ENCODE measurements around the gene FARS2. TPM values are rescaled to one million over a fixed set of nuclear protein-coding genes. Genes with fewer than 3 reads are reported as not detected.

The FARS2 gene
- total RNA-seq, 1 experiment from 2014 or later = 13.8 TPM

GRCh38 chr6:5325173-5325572 lies 63.9 kb downstream of the FARS2 start:
- Histone ChIP-seq H3K9me3 (ENCODE audit: control insufficient read depth in 1 of 2, insufficient read depth in 1 of 2, low read depth in 1 of 2, low read length in 2 of 2) (no peaks in the 10 kb centered on the region), H4K20me1 (ENCODE audit: insufficient read depth) (no peaks in the 10 kb centered on the region), H3K4me2 (ENCODE audit: low read length) (no peak overlapping the region), H3K27ac (ENCODE audit: low read depth, low read length) (no peak overlapping the region), H3K27me3 (ENCODE audit: insufficient read depth, low read length) (no peaks in the 10 kb centered on the region), H3K79me2 (ENCODE audit: insufficient read depth, low read length) (no peaks in the 10 kb centered on the region), H3K4me3 (replicated peaks in 1 of 2; ENCODE audit: low read depth in 1 of 2, low read length in 2 of 2) (no peak overlapping the region), H3K4me1 (ENCODE audit: control insufficient read depth in 1 of 2, insufficient read depth in 2 of 2, low read length in 2 of 2) (no peaks in the 10 kb centered on the region), H3K9me2 (ENCODE audit: insufficient read depth) (no peaks in the 10 kb centered on the region), H2AFZ (ENCODE audit: low read depth, low read length, poor library complexity, severe bottlenecking) (no peak overlapping the region), H3K36me3 (ENCODE audit: control insufficient read depth in 1 of 2, insufficient read depth in 2 of 2, low read length in 2 of 2) (no peaks in the 10 kb centered on the region), H3K9ac (ENCODE audit: low read length) (no peak overlapping the region)
- no peak for DNase-seq (ENCODE audit: low read depth, low spot score)
- POLR2A ChIA-PET = no interaction called here
- intact Hi-C loops (cut with micrococcal nuclease) = no loop called here
- ATAC-seq = peak; percentile 86
- RAD21 ChIA-PET (ENCODE audit: low non-redundant PET in 1 of 2, low total read pairs in 2 of 2, uncharacterized antibody in 2 of 2, unreplicated experiment in 2 of 2) = no interaction called here
- BruUV-seq (replicated peaks) = no TSS peak
- TF ChIP-seq, protein P1, sequence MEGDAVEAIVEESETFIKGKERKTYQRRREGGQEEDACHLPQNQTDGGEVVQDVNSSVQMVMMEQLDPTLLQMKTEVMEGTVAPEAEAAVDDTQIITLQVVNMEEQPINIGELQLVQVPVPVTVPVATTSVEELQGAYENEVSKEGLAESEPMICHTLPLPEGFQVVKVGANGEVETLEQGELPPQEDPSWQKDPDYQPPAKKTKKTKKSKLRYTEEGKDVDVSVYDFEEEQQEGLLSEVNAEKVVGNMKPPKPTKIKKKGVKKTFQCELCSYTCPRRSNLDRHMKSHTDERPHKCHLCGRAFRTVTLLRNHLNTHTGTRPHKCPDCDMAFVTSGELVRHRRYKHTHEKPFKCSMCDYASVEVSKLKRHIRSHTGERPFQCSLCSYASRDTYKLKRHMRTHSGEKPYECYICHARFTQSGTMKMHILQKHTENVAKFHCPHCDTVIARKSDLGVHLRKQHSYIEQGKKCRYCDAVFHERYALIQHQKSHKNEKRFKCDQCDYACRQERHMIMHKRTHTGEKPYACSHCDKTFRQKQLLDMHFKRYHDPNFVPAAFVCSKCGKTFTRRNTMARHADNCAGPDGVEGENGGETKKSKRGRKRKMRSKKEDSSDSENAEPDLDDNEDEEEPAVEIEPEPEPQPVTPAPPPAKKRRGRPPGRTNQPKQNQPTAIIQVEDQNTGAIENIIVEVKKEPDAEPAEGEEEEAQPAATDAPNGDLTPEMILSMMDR (IDR thresholded peaks at IDR 0.05 in 2 of 3, conservative IDR thresholded peaks at IDR 0.05 in 1 of 3; ENCODE audit: borderline replicate concordance in 1 of 3, insufficient read depth in 1 of 3, low read depth in 2 of 3, low read length in 2 of 3) = peak in 2 of 3 experiments; percentile 46 to 63; a peak in 4 of 6 replicates
- TF ChIP-seq EZH2phosphoT487 (IDR thresholded peaks at IDR 0.05; ENCODE audit: borderline replicate concordance) = no peak
- CTCF ChIA-PET = interaction anchor here (0.7 to 1.1 kb wide), 2 partner anchors 25 to 182 kb away, joined by 3 read pairs; no protein-coding TSS in a partner anchor

DNA sequence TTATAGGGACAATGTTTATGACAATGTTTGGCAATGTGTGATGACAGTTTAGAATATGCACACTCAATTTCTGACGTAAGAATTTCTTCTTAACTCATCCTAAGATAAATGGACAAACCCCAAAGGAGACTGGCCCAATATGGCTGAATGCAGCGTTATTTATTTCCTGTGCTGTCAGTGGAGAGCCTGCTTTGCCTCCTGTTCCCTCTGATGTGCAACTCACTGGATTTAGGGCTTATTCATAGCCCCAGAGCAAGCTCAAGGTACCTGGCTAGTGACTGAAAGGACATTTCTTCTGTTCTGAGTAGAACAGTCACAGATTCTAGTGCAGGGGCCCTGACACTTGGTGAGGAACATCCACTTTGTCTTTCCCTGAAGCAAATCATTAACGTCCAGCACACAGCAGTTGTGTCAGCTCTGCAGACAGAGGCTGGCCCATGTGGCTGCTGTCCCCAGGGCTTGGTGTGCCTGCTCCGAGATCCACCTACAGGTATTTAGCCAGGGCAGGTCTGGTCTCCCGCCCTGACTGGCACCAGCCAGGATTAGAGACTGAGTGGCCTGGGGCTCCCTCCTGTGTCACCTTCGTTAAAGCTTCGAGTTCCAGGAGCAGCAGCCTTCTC lies 64.8 kb downstream of the FARS2 start:
- no peak for ATAC-seq
- no TSS peak for BruUV-seq (replicated peaks)
- POLR2A ChIA-PET = no interaction called here
- Histone ChIP-seq H3K36me3 (ENCODE audit: control insufficient read depth in 1 of 2, insufficient read depth in 2 of 2, low read length in 2 of 2) (no peaks in the 10 kb centered on the region), H3K4me1 (ENCODE audit: control insufficient read depth in 1 of 2, insufficient read depth in 2 of 2, low read length in 2 of 2) (no peaks in the 10 kb centered on the region), H3K27me3 (ENCODE audit: insufficient read depth, low read length) (no peaks in the 10 kb centered on the region), H3K4me2 (ENCODE audit: low read length) (no peak overlapping the region), H3K9me2 (ENCODE audit: insufficient read depth) (no peaks in the 10 kb centered on the region), H2AFZ (ENCODE audit: low read depth, low read length, poor library complexity, severe bottlenecking) (no peak overlapping the region), H3K79me2 (ENCODE audit: insufficient read depth, low read length) (no peaks in the 10 kb centered on the region), H3K4me3 (replicated peaks in 1 of 2; ENCODE audit: low read depth in 1 of 2, low read length in 2 of 2) (no peak overlapping the region), H4K20me1 (ENCODE audit: insufficient read depth) (no peaks in the 10 kb centered on the region), H3K9ac (ENCODE audit: low read length) (no peak overlapping the region), H3K9me3 (ENCODE audit: control insufficient read depth in 1 of 2, insufficient read depth in 1 of 2, low read depth in 1 of 2, low read length in 2 of 2) (no peaks in the 10 kb centered on the region), H3K27ac (ENCODE audit: low read depth, low read length) (no peak overlapping the region)
- RAD21 ChIA-PET (ENCODE audit: low non-redundant PET in 1 of 2, low total read pairs in 2 of 2, uncharacterized antibody in 2 of 2, unreplicated experiment in 2 of 2) = no interaction called here
- CTCF ChIA-PET = interaction anchor here (0.7 to 1.1 kb wide), 2 partner anchors 26 to 183 kb away, joined by 3 read pairs; no protein-coding TSS in a partner anchor
- DNase-seq (ENCODE audit: low read depth, low spot score) = no peak
- intact Hi-C loops (cut with micrococcal nuclease) = no loop called here
- TF ChIP-seq ATF3 (IDR thresholded peaks at IDR 0.05) (no peak), TCF7L2 (IDR thresholded peaks at IDR 0.05; ENCODE audit: borderline replicate concordance, extremely low read depth, insufficient read depth, insufficient read length) (no peak), EZH2 (IDR thresholded peaks at IDR 0.05) (no peak), EGR1 (IDR thresholded peaks at IDR 0.05; ENCODE audit: low read depth) (no peak), ZNF274 (IDR thresholded peaks at IDR 0.05; ENCODE audit: low read depth, low read length) (no peak), EZH2phosphoT487 (IDR thresholded peaks at IDR 0.05; ENCODE audit: borderline replicate concordance) (no peak), ZFX (IDR thresholded peaks at IDR 0.05) (no peak), POLR2AphosphoS5 (IDR thresholded peaks at IDR 0.05; ENCODE audit: low read depth, low read length) (no peak), RAD21 (IDR thresholded peaks at IDR 0.05; ENCODE audit: low read depth) (no peak)
- TF ChIP-seq, protein P2, sequence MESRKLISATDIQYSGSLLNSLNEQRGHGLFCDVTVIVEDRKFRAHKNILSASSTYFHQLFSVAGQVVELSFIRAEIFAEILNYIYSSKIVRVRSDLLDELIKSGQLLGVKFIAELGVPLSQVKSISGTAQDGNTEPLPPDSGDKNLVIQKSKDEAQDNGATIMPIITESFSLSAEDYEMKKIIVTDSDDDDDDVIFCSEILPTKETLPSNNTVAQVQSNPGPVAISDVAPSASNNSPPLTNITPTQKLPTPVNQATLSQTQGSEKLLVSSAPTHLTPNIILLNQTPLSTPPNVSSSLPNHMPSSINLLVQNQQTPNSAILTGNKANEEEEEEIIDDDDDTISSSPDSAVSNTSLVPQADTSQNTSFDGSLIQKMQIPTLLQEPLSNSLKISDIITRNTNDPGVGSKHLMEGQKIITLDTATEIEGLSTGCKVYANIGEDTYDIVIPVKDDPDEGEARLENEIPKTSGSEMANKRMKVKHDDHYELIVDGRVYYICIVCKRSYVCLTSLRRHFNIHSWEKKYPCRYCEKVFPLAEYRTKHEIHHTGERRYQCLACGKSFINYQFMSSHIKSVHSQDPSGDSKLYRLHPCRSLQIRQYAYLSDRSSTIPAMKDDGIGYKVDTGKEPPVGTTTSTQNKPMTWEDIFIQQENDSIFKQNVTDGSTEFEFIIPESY (IDR thresholded peaks at IDR 0.05; ENCODE audit: extremely low read depth, insufficient replicate concordance, low read length) = no peak
- TF ChIP-seq, protein P1 (IDR thresholded peaks at IDR 0.05 in 2 of 3, conservative IDR thresholded peaks at IDR 0.05 in 1 of 3; ENCODE audit: borderline replicate concordance in 1 of 3, insufficient read depth in 1 of 3, low read depth in 2 of 3, low read length in 2 of 3) = no peak

All from HCT116 (cell line).